GM12872 (cell line): Measurements from ENCODE around the gene INHBB.

Source experiments
- TF ChIP-seq, protein P1 (sequence below): IDR thresholded peaks from 3 replicates; pipeline ENCODE4 v1.5.1; 2011; ENCODE audit warnings: low read depth, mild to moderate bottlenecking, low read length, moderate library complexity; ENCODE audit not compliant: insufficient read depth

The INHBB gene

DNA sequence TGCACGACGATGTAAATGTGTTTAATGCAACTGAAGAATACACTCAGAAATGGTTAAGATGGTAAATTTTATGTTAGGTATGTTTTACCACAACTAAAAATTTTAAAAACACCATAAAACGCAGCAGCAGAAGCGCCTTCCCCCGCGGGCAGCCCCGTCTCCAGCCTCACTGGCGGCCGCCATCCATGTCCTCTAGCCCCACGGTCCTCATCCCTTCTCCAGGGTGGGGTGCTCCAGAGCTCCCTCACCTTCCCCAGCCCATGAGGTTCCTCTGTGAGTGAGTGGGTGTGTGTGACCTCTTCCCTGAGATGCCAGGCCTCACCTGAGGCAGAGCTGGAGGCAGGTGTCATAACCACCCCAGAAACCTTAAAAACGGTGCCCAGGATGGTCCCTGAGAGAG, 17.0 kb downstream of the INHBB start:
- TF ChIP-seq, protein P1, sequence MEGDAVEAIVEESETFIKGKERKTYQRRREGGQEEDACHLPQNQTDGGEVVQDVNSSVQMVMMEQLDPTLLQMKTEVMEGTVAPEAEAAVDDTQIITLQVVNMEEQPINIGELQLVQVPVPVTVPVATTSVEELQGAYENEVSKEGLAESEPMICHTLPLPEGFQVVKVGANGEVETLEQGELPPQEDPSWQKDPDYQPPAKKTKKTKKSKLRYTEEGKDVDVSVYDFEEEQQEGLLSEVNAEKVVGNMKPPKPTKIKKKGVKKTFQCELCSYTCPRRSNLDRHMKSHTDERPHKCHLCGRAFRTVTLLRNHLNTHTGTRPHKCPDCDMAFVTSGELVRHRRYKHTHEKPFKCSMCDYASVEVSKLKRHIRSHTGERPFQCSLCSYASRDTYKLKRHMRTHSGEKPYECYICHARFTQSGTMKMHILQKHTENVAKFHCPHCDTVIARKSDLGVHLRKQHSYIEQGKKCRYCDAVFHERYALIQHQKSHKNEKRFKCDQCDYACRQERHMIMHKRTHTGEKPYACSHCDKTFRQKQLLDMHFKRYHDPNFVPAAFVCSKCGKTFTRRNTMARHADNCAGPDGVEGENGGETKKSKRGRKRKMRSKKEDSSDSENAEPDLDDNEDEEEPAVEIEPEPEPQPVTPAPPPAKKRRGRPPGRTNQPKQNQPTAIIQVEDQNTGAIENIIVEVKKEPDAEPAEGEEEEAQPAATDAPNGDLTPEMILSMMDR = no peak

DNA sequence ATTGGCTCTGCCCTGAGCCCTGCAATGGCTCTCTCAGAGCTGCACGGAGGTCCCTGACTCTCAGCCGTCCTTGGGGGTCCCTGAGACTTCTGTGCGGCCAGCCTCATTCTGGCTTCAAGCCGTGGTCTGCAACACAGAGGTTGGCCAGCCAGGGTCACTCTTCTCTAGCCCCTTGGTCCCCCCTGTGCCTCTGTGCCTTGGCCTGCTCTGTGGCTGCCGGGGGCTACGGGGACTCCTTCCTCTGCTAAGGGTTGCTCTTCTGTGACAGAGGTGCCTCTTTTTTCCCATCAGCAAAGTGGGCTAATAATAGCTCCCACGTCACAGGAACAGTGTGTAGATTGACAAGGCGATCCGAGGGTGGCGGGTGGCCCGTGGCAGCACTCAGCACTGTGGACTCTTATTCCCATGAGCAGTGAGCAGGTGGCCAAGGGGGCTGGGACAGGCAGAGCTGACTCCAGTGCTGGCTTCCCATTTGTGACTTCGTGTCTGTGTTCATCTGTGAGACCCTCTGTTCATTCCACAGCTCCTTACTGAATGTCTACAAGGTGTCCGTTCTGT, 19.4 kb downstream of the INHBB start:
- TF ChIP-seq, protein P1 = no peak

- TF ChIP-seq, protein P1 = no peak
Measured at GRCh38 chr2:120366698-120367097, 20.8 kb downstream of the INHBB start.

- TF ChIP-seq, protein P1 = no peak
Measured at GRCh38 chr2:120367221-120367620, 21.3 kb downstream of the INHBB start.

DNA sequence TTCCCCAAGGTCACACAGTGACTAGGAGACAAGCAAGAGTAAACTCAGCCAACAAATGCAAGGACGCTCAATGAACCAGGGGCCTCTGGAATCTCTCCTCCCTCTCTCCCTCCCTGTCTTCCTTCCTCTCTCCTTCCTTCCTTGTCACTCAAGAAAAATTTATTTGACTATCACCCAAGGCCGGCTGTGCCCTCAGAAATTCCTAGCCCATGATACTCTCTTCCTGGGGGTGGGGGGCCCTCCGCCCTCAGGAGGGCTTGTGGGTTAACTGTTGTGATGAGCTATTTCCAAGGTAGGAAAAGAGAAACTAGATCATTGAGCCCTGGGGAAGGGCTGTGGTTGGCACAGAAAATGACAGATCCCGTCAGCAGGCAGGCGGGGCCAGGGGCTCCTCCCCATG, 21.7 kb downstream of the INHBB start:
- TF ChIP-seq, protein P1 = no peak

GRCh38 chr2:120368086-120368485, 22.1 kb downstream of the INHBB start:
- TF ChIP-seq, protein P1 = no peak

GRCh38 chr2:120369250-120369649, 23.3 kb downstream of the INHBB start:
- TF ChIP-seq, protein P1 = no peak

DNA sequence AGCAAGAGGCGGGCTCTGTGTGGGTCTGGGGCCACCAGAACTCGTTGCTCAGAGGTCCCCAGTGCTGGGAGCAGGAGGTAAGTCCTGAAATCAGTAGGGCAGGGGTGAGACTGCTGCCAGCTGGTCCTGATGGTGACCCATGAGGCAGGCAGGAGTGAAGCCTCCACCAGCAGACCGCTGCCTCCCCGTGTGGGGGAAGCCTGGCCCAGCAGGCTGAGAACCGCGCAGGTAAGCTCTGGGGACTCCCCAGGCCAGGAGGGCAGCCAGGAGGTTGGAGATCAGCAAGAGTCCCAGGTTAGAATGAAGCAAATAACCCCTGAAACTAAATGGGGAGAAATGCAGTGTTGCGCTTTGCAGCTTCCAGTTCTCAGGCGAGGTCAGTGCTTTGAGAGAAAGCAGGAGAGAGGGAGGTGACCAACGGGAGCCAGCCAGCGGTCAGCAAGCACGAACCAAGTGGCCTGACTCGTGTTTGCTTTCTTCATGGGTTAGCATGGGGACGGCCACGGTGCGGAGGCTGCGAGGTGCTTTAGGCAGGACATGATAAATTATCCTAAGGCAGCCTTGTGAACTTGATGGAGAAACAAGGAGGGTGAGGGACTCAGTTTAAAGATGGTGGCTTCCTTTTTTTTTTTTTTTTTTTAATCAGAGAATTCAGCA, 26.2 kb downstream of the INHBB start:
- TF ChIP-seq, protein P1 = no peak
